Measurements from ENCODE around the gene REEP5.
"Not testable (repeated sequence)": the region's sequence is repeated elsewhere in the genome, so short reads cannot be mapped to it uniquely, and the experiment has no call there.

REEP5 gene

DNA sequence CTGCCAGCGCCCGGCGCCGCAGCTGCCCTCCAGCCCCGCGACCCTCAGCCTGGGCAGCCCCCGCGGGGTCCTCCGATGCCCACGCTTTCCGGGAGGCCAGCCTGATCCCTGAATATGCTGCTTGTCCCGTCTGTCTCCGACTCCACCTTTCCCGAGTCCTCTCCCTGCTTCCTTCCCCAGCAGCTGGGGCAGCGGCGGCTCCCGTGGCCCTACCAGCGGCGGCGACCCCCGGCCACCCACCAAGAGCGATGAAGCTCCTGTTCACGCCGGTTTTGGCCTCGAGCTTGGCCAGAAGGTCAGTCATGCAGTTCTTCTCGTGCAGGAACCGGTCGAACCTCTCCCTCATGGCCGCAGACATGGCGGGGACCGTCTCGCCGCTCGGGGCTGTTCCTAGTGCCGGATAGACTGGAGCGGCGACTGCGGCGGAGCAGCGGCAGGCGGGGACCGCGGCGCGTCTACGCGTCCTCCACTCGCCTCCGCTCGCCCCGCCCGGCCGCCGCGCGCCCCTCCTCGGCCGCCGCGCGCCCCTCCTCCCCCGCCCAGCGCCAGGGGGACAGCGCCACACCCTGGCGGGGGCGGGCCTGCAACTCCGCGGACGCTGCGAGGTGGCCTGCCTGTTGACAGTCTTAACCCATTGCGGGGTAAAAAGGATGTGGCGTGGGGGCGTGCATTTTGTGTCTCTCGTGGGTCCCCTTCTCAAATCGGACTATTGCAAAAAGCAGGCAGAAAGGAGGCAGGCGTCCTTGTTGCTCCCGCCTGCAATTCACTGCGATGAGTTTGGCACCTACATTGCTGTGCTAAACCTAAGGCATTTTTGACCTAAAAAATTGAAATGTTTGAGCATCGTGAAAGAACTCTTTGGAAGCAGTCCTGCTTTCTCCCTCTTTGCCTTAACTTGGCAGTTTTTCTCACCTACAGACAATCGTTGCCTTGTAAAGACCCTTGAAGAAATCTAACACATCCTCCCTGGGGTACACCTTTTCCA is at the start of gene REEP5:
Gene REEP5, minus strand, starts transcription at position 395 of the 985 bp plus-strand sequence. Its CDS starts 37 bp downstream, at position 358.
- H3K4me3 ChIP-seq (ENCODE audit: control insufficient read depth, low read depth, low read length): peak within 1 kb of the TSS; percentile 90
- TF ChIP-seq CTCF (IDR thresholded peaks at IDR 0.05; ENCODE audit: control insufficient read depth, insufficient read depth, low read depth, low read length, missing control alignments): peak; percentile 62
- DNase-seq (ENCODE audit: low read depth): no peak

- no peak overlapping the region for H3K4me3 ChIP-seq (ENCODE audit: control insufficient read depth, low read depth, low read length)
- no peak for DNase-seq (ENCODE audit: low read depth)
- no peak for TF ChIP-seq CTCF (IDR thresholded peaks at IDR 0.05; ENCODE audit: control insufficient read depth, insufficient read depth, low read depth, low read length, missing control alignments)
These were observed 49.2 kb upstream of the REEP5 start for GRCh38 chr5:112971276-112971675.

GRCh38 chr5:112968411-112969106 is 46.5 kb upstream of the REEP5 start:
- no peak for DNase-seq (ENCODE audit: low read depth)
- no peak for TF ChIP-seq CTCF (IDR thresholded peaks at IDR 0.05; ENCODE audit: control insufficient read depth, insufficient read depth, low read depth, low read length, missing control alignments)

GRCh38 chr5:112967520-112968083 is 45.6 kb upstream of the REEP5 start:
- DNase-seq (ENCODE audit: low read depth): no peak
- TF ChIP-seq CTCF (IDR thresholded peaks at IDR 0.05; ENCODE audit: control insufficient read depth, insufficient read depth, low read depth, low read length, missing control alignments): no peak
- no peak overlapping the region for H3K4me3 ChIP-seq (ENCODE audit: control insufficient read depth, low read depth, low read length)

More at GRCh38 chr5:112968411-112969106, 46.5 kb upstream of the REEP5 start:
- H3K4me3 ChIP-seq (ENCODE audit: control insufficient read depth, low read depth, low read length): no peak overlapping the region

GRCh38 chr5:112965733-112966306 is 43.8 kb upstream of the REEP5 start:
- H3K4me3 ChIP-seq (ENCODE audit: control insufficient read depth, low read depth, low read length): no peak overlapping the region
- DNase-seq (ENCODE audit: low read depth): no peak
- no peak for TF ChIP-seq CTCF (IDR thresholded peaks at IDR 0.05; ENCODE audit: control insufficient read depth, insufficient read depth, low read depth, low read length, missing control alignments)

DNA sequence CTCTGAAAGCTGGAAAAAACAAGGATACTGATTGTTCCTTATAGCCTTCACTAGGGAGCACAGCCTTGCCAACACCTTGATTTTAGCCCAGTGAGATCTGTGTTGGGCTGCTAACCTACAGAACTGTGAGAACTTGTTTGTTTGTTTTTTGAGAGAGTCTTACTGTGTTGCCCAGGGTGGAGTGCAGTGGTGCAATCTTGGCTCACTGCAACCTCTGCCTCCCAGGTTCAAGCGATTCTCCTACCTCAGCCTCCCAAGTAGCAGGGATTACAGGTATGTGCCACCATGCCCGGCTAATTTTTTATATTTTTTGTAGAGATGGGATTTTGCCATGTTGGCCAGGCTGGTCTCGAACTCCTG is 41.3 kb upstream of the REEP5 start:
- not testable (repeated sequence) for DNase-seq (ENCODE audit: low read depth); H3K4me3 ChIP-seq (ENCODE audit: control insufficient read depth, low read depth, low read length)

All from AG09309 (cell line).